HG03521 (cell line): ENCODE measurements around the gene RXYLT1.

Experiments used
- ATAC-seq: cut with Tn5 transposase; IDR thresholded peaks from one replicate; pipeline ENCODE4 v1.9.1; 2021; ENCODE audit warnings: mild to moderate bottlenecking, moderate library complexity; ENCODE audit not compliant: unreplicated experiment

Gene RXYLT1

DNA sequence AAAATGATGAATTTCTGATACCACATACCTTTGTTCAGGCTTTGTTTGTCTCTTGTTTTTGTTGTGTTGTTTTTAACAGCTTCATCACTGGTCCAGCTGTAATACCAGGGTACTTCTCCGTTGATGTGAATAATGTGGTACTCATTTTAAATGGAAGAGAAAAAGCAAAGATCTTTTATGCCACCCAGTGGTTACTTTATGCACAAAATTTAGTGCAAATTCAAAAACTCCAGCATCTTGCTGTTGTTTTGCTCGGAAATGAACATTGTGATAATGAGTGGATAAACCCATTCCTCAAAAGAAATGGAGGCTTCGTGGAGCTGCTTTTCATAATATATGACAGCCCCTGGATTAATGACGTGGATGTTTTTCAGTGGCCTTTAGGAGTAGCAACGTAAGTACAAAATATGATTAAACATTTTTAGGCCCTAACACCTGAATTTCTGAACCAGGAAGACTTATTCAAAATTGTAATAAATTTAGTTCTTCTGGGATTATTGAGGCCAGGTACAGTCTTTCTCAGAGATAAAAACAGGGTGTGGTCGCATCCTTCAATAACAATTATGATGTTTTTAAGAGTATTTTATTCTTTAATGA, 22.4 kb downstream of the RXYLT1 start:
- no peak for ATAC-seq

GRCh38 chr12:63804746-63805145, 25.0 kb downstream of the RXYLT1 start:
- ATAC-seq: no peak

GRCh38 chr12:63805704-63806672, 26.3 kb downstream of the RXYLT1 start:
- no peak for ATAC-seq

GRCh38 chr12:63808631-63809030, 28.9 kb downstream of the RXYLT1 start:
- no peak for ATAC-seq

DNA sequence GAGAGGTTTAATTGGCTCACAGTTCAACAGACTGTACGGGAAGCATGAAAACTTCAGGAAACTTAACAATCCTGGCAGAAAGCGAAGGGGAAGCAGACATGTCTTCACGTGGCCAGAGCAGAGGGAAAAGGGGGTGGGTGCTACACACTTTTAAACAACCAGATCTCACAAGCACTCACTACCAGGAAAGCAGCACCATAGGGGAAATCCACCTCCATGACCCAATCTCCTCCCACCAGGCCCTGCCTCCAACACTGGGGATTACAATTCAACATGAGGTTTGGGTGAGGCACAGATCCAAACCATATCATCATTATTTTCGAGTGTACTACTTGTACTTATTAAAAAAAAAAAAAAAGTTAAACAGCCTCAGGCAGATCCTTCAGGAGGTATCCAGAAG, 29.9 kb downstream of the RXYLT1 start:
- ATAC-seq: no peak

DNA sequence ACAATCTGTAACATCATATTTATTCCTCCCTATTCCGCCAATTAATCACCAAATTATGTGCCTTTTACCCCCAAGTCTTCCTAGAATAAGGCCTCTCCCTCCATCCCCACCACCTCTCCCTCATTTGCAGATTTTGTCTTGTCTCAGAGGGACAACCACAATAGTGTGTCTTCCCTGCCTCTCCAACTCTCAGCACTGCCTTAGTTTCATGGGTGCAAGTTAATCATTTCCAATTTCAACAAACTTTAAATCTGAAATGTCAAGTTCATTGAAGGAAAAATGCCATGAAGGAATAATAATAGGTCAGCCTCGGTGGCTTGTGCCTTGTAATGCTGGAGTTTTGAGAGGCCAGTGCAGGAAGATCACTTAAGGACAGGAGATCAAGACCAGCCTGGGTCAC, 31.6 kb downstream of the RXYLT1 start:
- no peak for ATAC-seq

DNA sequence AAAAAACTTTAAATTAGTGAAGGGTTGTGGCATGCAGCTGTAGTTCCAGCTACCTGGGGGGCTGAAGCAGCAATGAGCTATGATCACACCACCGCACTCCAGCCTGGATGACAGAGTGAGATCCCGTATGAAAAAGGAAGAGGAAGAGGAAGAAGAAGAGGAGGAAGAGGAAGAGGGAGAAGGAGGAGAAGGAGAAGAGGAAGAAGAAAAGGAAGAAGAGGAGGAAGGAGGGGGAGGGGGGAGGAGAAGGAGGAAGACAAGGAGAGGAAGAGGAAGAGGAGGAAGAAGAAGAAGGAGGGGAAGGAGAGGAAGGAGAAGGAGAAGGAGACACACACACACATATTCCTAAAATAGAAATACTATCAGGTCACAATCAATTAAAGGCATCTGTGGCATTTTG, 32.0 kb downstream of the RXYLT1 start:
- no peak for ATAC-seq

- ATAC-seq: peak; percentile 32
Measured at GRCh38 chr12:63814146-63814772, 34.5 kb downstream of the RXYLT1 start.

GRCh38 chr12:63815482-63815852, 35.8 kb downstream of the RXYLT1 start:
- no peak for ATAC-seq

- no peak for ATAC-seq
Measured at GRCh38 chr12:63816031-63816430, 36.3 kb downstream of the RXYLT1 start.

- ATAC-seq: no peak
Measured at GRCh38 chr12:63820427-63820826, 40.7 kb downstream of the RXYLT1 start.

DNA sequence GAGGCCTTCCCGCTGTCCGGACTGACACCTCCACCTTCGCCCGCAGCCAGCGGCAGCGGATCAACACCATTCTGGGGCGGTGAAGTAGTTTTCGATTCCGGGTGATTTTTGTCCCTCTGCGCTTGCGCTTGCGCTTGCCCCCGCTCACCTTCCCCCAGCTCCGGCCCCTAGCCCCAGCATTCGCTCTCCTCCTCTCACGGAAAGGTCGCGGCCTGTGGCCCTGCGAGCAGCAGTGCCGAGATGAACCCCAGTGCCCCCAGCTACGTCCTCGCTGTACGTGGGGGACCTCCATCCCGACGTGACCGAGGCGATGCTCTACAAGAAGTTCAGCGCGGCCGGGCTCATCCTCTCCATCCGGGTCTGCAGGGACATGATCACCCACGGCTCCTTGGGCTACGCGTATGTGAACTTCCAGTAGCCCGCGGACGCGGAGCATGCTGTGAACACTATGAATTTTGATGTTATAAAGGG, 42.1 kb downstream of the RXYLT1 start:
- ATAC-seq: no peak

DNA sequence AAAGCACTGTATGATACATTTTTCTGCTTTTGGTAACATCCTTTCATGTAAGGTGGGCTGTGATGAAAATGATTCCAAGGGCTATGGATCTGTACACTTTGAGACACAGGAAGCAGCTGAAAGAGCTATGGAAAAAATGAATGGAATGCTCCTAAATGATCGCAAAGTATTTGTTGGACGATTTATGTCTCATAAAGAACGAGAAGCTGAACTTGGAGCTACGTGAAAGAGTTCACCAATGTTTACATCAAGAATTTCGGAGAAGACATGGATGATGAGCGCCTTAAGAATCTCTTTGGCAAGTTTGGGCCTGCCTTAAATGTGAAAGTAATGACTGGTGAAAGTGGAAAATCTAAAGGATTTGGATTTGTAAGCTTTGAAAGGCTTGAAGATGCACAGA, 42.6 kb downstream of the RXYLT1 start:
- no peak for ATAC-seq

- no peak for ATAC-seq
Measured at GRCh38 chr12:63823040-63823439, 43.3 kb downstream of the RXYLT1 start.

- ATAC-seq: peak; percentile 75
Measured at GRCh38 chr12:63826006-63826585, 46.4 kb downstream of the RXYLT1 start.

- ATAC-seq: no peak
Measured at GRCh38 chr12:63828867-63829266, 49.2 kb downstream of the RXYLT1 start.

DNA sequence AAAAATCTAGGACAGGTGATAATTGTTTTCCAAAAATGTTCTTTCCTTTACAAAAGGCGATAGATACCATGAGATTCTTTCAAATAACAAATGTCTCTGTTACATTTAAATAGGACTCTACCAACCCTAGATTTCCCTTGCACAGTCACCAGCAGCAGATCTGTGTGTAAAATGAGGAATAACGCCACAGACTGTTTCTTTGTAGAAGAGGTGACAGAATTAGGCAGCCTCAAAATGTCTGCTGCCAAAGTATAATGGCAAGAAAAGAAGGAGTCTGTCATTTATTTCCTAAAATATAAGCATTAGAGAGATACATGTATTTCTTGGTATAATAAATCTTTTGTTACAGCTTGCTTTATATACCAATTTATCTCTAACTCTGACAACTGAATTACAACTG, 56.3 kb downstream of the RXYLT1 start:
- ATAC-seq: no peak

DNA sequence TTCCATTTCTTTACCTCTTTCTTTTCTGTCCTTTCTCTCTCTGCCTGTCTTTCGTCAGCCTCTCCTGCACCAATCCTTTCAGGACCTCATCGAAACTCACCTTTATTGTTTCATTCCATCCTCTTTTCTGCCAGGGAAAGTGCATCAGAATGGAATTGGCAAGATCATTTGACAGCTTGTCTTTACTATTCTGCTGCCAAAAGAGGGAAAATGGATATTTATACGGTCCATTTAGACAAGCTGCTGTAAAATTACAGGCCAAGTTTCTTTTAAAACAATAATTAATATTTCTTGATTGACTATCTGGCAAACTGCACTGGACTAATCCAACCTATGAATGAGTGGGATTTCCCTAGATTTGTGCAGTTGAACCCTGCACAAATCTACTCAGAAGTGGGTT, 57.2 kb downstream of the RXYLT1 start:
- no peak for ATAC-seq

DNA sequence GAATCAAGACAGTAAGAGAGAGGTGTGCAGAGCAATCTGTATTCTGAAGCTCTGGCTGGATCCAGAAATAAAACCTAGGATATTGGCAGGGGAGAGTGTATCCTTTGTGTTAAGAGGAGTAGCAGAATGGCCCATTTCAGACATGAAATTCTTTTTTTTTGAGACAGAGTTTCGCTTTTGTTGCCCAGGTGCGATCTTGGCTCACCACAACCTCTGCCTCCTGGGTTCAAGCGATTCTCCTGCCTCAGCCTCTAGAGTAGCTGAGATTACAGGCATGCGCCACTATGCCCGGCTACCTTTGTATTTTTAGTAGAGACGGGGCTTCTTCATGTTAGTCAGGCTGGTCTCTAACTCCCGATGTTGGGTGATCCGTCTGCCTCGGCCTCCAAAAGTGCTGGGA, 58.7 kb downstream of the RXYLT1 start:
- no peak for ATAC-seq

DNA sequence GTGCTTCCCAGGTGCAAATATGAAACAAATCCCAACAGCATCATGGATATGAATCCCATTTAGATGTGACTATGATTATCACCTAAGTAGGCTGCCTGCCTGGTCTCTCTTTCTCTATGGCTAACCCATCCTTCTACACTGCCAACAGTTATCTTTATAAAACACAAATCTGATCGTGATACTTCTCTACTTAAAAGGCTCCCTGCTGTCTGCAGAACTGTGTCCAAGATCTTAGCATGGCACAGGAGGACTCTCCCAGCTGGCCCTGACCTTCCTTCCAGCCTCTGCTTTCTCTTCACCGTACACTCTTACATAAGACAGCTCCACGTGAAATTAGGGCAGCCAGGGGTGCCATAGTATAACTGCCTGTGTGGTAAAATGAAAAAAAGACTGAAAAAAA, 61.3 kb downstream of the RXYLT1 start:
- no peak for ATAC-seq

DNA sequence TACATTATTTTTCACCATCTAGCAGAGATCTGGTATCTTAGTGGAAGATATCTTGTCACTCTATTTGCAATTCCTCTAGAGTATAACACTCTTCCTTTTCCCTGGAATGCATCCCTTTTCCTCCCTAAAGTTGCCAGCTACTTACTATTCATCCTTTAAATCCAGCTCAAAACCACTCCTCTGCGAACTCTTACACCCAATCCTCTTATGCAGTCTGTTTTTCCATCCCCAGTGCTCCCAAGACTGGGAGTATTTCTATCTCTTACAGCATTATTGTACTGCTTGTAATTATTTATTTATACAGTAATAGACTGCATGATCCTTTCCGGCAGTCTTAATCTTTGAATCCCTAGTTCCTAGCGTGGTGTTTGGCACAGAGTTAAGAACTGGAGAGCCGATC, 61.9 kb downstream of the RXYLT1 start:
- ATAC-seq: no peak
